DND-41 (cell line): Measurements from ENCODE around the gene TEDC2.

Experiments
- CTCF ChIP-seq: IDR thresholded peaks from 2 replicates; pipeline ENCODE4 v1.5.1; 2012; ENCODE audit warnings: borderline replicate concordance, low read length, moderate library complexity, mild to moderate bottlenecking; ENCODE audit not compliant: poor library complexity, severe bottlenecking; ENCODE audit errors: extremely low read depth
- EZH2 ChIP-seq: IDR thresholded peaks from 3 replicates; pipeline ENCODE4 v1.6.1; 2012; ENCODE audit warnings: borderline replicate concordance, low read depth, mild to moderate bottlenecking, moderate library complexity, low read length, inconsistent platforms; ENCODE audit not compliant: severe bottlenecking

DNA sequence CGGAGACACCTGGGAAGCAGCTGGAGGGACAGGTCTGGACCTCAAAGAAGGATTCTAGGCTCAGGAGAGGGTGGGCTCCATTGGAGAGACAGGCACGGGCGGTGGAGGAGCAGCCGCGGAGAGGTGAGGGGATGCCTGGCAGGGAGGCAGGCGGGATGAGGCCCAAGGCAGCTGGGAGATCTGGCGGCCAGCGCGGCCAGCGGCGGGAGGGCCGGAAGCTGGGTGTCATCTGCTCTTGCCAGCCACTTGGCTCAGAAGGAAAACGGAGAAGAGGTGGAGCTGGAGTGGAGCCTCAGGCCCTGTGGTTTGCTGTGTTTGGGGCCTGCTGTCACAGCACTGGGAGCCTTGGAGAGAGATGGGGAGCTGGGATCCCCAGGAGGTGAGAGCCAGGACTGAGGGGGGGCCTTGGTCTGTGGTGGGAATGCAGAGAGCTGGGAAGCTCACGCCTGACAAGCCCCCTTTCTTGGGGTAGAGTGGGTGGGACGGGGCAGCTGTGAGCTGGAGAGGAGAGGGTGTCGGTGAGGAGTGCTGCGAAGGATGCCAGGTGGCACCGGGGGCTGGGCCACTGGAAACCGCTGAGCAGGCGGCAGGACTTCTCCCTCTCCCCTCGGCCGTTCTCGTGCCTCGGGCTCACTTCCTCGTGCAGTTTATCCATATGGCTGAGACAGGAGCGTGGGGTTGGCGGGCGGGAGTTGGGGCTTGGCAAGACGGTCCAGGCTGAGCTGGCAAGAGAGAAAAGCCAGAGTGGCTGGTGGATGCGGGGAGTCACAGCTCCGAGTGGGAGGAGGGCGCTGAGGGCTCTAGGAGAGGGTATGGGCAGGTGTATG is 23.0 kb downstream of the TEDC2 start:
- TF ChIP-seq CTCF (no peak), EZH2 (no peak)
